HL-60 (cell line): ENCODE results near the gene NOTCH4.

ENCODE experiments used
- DNase-seq, 2 experiments: peaks; one replicate each; pipeline ENCODE4 v3.0.0-alpha.2; 2010 to 2020; ENCODE audit warnings: low read depth in 1 of 2, low spot score in 1 of 2
- H3K27ac ChIP-seq: fragments of 250-450 bp; sonication (Bioruptor Pico); replicated peaks from 2 replicates; pipeline ENCODE4 v1.5.1; 2020; ENCODE audit warnings: mild to moderate bottlenecking, moderate library complexity
- H3K27me3 ChIP-seq: fragments of 250-450 bp; sonication (Bioruptor Pico); 2 replicates; pipeline ENCODE4 v1.5.1; 2021; ENCODE audit warnings: mild to moderate bottlenecking, moderate library complexity; ENCODE audit not compliant: insufficient read depth, poor library complexity, severe bottlenecking
- H3K4me3 ChIP-seq: replicated peaks from 2 replicates; pipeline ENCODE4 v1.5.1; 2011; ENCODE audit warnings: mild to moderate bottlenecking, control low read depth, low read length; ENCODE audit not compliant: insufficient read depth
- CTCF ChIP-seq: IDR thresholded peaks from one replicate; pipeline ENCODE4 v1.5.1; 2011; ENCODE audit warnings: low read length, control low read depth, inconsistent platforms; ENCODE audit not compliant: insufficient read depth
- GABPA ChIP-seq: IDR thresholded peaks from 2 replicates; pipeline ENCODE4 v1.6.1; 2012; ENCODE audit warnings: low read depth
- POLR2AphosphoS5 ChIP-seq: IDR thresholded peaks from 2 replicates; pipeline ENCODE4 v1.6.1; 2012; ENCODE audit warnings: low read depth
- REST ChIP-seq: IDR thresholded peaks from 2 replicates; pipeline ENCODE4 v1.6.1; 2012; ENCODE audit warnings: low read depth; ENCODE audit not compliant: insufficient replicate concordance
- SPI1 ChIP-seq: IDR thresholded peaks from 2 replicates; pipeline ENCODE4 v1.6.1; 2012; ENCODE audit warnings: low read depth, mild to moderate bottlenecking, borderline replicate concordance

Gene NOTCH4

GRCh38 chr6:32163559-32164258 is 60.2 kb downstream of the NOTCH4 start:
- Histone ChIP-seq H3K27ac (no peak overlapping the region), H3K4me3 (no peak overlapping the region)
- TF ChIP-seq CTCF (no peak), GABPA (no peak)

GRCh38 chr6:32158052-32158451 is 65.8 kb downstream of the NOTCH4 start:
- DNase-seq: no peak
- TF ChIP-seq REST (no peak), SPI1 (no peak), POLR2AphosphoS5 (no peak), CTCF (no peak), GABPA (no peak)
- H3K27me3 ChIP-seq: peaks cover 14% of the 10 kb centered on the region
- H3K4me3 ChIP-seq: no peak overlapping the region
- no peak overlapping the region for H3K27ac ChIP-seq

More at GRCh38 chr6:32163559-32164258, 60.2 kb downstream of the NOTCH4 start:
- no peak for DNase-seq
- no peaks in the 10 kb centered on the region for H3K27me3 ChIP-seq

- no peak for DNase-seq
- H3K4me3 ChIP-seq: no peak overlapping the region
- H3K27me3 ChIP-seq: peaks cover 18% of the 10 kb centered on the region
- TF ChIP-seq POLR2AphosphoS5: no peak
- no peak for TF ChIP-seq GABPA
- no peak for TF ChIP-seq REST
- TF ChIP-seq SPI1: no peak
- no peak overlapping the region for H3K27ac ChIP-seq
Observed at GRCh38 chr6:32156891-32157290, 67.0 kb downstream of the NOTCH4 start.

DNA sequence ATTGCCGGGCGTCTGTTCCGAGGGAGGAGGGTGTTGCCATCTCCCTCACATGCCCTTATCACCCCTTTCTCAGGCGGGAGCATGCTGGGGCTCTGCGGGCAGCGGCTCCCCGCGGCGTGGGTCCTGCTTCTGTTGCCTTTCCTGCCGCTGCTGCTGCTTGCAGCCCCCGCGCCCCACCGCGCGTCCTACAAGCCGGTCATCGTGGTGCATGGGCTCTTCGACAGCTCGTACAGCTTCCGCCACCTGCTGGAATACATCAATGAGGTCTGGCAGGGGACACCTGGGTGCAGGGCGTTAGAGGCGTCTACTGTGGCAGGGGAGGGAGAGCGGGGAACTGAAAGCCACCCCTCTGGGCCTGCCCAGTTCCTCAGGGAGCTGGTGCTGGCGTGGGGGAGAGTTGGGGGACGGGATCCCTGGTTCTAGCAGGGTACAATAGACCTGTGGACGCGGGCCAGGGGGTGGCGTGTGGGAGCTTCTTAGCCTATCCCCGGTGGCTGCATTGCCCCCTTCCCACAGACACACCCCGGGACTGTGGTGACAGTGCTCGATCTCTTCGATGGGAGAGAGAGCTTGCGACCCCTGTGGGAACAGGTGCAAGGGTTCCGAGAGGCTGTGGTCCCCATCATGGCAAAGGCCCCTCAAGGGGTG is 69.2 kb downstream of the NOTCH4 start:
- TF ChIP-seq REST (no peak), SPI1 (no peak), CTCF (peak; percentile 10)
- Histone ChIP-seq H3K27me3 (peaks cover 27% of the 10 kb centered on the region), H3K4me3 (peak overlapping the region; percentile 66), H3K27ac (no peak overlapping the region; the same call in 1 of the 2 replicates)
- peak; percentile 48 to 62 for DNase-seq
